H9 (cell line): ENCODE data around the gene CD72. TPM values are rescaled to one million over a fixed set of nuclear protein-coding genes. Genes with fewer than 3 reads are reported as not detected.

Experiments
- DNase-seq: peaks from one replicate; pipeline ENCODE4 v3.0.0-alpha.2; 2017
- H2AFZ ChIP-seq: one replicate; pipeline ENCODE4 v1.6.1; 2013; ENCODE audit warnings: mild to moderate bottlenecking, low read length, control low read depth, moderate library complexity
- H2AK5ac ChIP-seq: 2 replicates; pipeline ENCODE4 v1.6.1; 2013; ENCODE audit warnings: low read length, control low read depth, mixed read lengths; ENCODE audit not compliant: insufficient read length
- H2BK120ac ChIP-seq: one replicate; pipeline ENCODE4 v1.6.1; 2013; ENCODE audit warnings: low read depth, mild to moderate bottlenecking, low read length, control low read depth, inconsistent platforms; ENCODE audit not compliant: poor library complexity, severe bottlenecking
- H2BK12ac ChIP-seq: 2 replicates; pipeline ENCODE4 v1.6.1; 2013; ENCODE audit warnings: low read length, control low read depth, mixed read lengths, low read depth; ENCODE audit not compliant: insufficient read length
- H2BK15ac ChIP-seq: 2 replicates; pipeline ENCODE4 v1.6.1; 2013; ENCODE audit warnings: low read depth, low read length, control low read depth
- H2BK20ac ChIP-seq: one replicate; pipeline ENCODE4 v1.6.1; 2013; ENCODE audit warnings: low read depth, mild to moderate bottlenecking, low read length, control low read depth, inconsistent platforms; ENCODE audit not compliant: poor library complexity, severe bottlenecking
- H2BK5ac ChIP-seq: 2 replicates; pipeline ENCODE4 v1.6.1; 2013; ENCODE audit warnings: low read length, control low read depth, mixed read lengths; ENCODE audit not compliant: insufficient read length
- H3K14ac ChIP-seq: 2 replicates; pipeline ENCODE4 v1.6.1; 2013; ENCODE audit warnings: low read length, control low read depth; ENCODE audit not compliant: insufficient read depth
- H3K18ac ChIP-seq: 2 replicates; pipeline ENCODE4 v1.6.1; 2013; ENCODE audit warnings: low read depth, mild to moderate bottlenecking, mixed read lengths, low read length, control low read depth; ENCODE audit not compliant: insufficient read length
- H3K23ac ChIP-seq: 2 replicates; pipeline ENCODE4 v1.6.1; 2013; ENCODE audit warnings: low read length, control low read depth, mixed read lengths, low read depth; ENCODE audit not compliant: insufficient read length
- H3K23me2 ChIP-seq: 2 replicates; pipeline ENCODE4 v1.6.1; 2013; ENCODE audit warnings: low read depth, mild to moderate bottlenecking, mixed read lengths, low read length, control low read depth; ENCODE audit not compliant: insufficient read length, poor library complexity, severe bottlenecking
- H3K27ac ChIP-seq: 2 replicates; pipeline ENCODE4 v1.5.1; 2013; ENCODE audit warnings: low read length, control low read depth, mixed read lengths, low read depth; ENCODE audit not compliant: insufficient read length
- H3K27me3 ChIP-seq: 2 replicates; pipeline ENCODE4 v1.6.1; 2013; ENCODE audit warnings: low read length, control low read depth, inconsistent platforms; ENCODE audit not compliant: insufficient read depth
- H3K4ac ChIP-seq: 2 replicates; pipeline ENCODE4 v1.6.1; 2013; ENCODE audit warnings: low read depth, mild to moderate bottlenecking, control low read depth, inconsistent platforms, low read length, moderate library complexity
- H3K4me1 ChIP-seq: 2 replicates; pipeline ENCODE4 v1.6.1; 2013; ENCODE audit warnings: low read length, control low read depth, inconsistent platforms; ENCODE audit not compliant: insufficient read depth
- H3K4me2 ChIP-seq: 2 replicates; pipeline ENCODE4 v1.6.1; 2013; ENCODE audit warnings: low read length, control low read depth, mixed read lengths; ENCODE audit not compliant: insufficient read length, insufficient read depth
- H3K56ac ChIP-seq: 2 replicates; pipeline ENCODE4 v1.6.1; 2013; ENCODE audit warnings: low read depth, mild to moderate bottlenecking, mixed read lengths, low read length, control low read depth; ENCODE audit not compliant: insufficient read length
- H3K79me1 ChIP-seq: 2 replicates; pipeline ENCODE4 v1.6.1; 2013; ENCODE audit warnings: low read depth, mild to moderate bottlenecking, moderate library complexity, low read length, control low read depth, inconsistent platforms; ENCODE audit not compliant: insufficient read depth, poor library complexity, severe bottlenecking
- H3K79me2 ChIP-seq: 2 replicates; pipeline ENCODE4 v1.6.1; 2013; ENCODE audit warnings: low read length, control low read depth, inconsistent platforms; ENCODE audit not compliant: insufficient read depth
- H3K9ac ChIP-seq: 2 replicates; pipeline ENCODE4 v1.6.1; 2013; ENCODE audit warnings: low read length, control low read depth, mixed read lengths; ENCODE audit not compliant: insufficient read length; ENCODE audit errors: extremely low read depth
- H3K9me3 ChIP-seq: one replicate; pipeline ENCODE4 v1.6.1; 2013; ENCODE audit warnings: low read depth, low read length, inconsistent platforms; ENCODE audit not compliant: control insufficient read depth
- H3T11ph ChIP-seq: one replicate; pipeline ENCODE4 v1.6.1; 2013; ENCODE audit warnings: mild to moderate bottlenecking, low read length, control low read depth, inconsistent platforms
- H4K20me1 ChIP-seq: one replicate; pipeline ENCODE4 v1.6.1; 2013; ENCODE audit not compliant: control insufficient read depth, insufficient read length, insufficient read depth
- H4K5ac ChIP-seq: 2 replicates; pipeline ENCODE4 v1.6.1; 2013; ENCODE audit warnings: low read depth, mild to moderate bottlenecking, mixed read lengths, low read length, control low read depth; ENCODE audit not compliant: insufficient read length
- H4K8ac ChIP-seq: replicated peaks from 2 replicates; pipeline ENCODE4 v1.6.1; 2013; ENCODE audit warnings: low read length, control low read depth, mixed read lengths, low read depth; ENCODE audit not compliant: insufficient read length
- H4K91ac ChIP-seq: 2 replicates; pipeline ENCODE4 v1.6.1; 2013; ENCODE audit warnings: low read depth, mild to moderate bottlenecking, moderate library complexity, mixed read lengths, low read length, control low read depth; ENCODE audit not compliant: insufficient read length
- H3K27ac Mint-ChIP-seq, 3 experiments: 2 replicates in 2 of 3; 3 replicates in 1 of 3; pipeline ENCODE4 v1.8.0; 2020 to 2021; ENCODE audit warnings: mixed read lengths in 3 of 3, mild to moderate bottlenecking in 1 of 3, moderate library complexity in 1 of 3
- H3K27me3 Mint-ChIP-seq: 2 replicates; pipeline ENCODE4 v1.8.0; 2021; ENCODE audit warnings: low read depth, mild to moderate bottlenecking, moderate library complexity, mixed read lengths
- H3K36me3 Mint-ChIP-seq, 3 experiments: 2 replicates in 2 of 3; 3 replicates in 1 of 3; pipeline ENCODE4 v1.8.0; 2020 to 2021; ENCODE audit warnings: low read depth in 3 of 3, mixed read lengths in 3 of 3; ENCODE audit not compliant: insufficient read depth in 1 of 3
- H3K4me1 Mint-ChIP-seq, 2 experiments: 2 replicates each; pipeline ENCODE4 v1.8.0; 2020; ENCODE audit warnings: mixed read lengths in 2 of 2
- H3K4me3 Mint-ChIP-seq, 2 experiments: 2 replicates in 1 of 2; 3 replicates in 1 of 2; pipeline ENCODE4 v1.8.0; 2020 to 2021; ENCODE audit warnings: mild to moderate bottlenecking in 2 of 2, mixed read lengths in 2 of 2, moderate library complexity in 1 of 2
- H3K9me3 Mint-ChIP-seq, 2 experiments: 2 replicates in 1 of 2; 3 replicates in 1 of 2; pipeline ENCODE4 v1.8.0; 2020; ENCODE audit warnings: mild to moderate bottlenecking in 2 of 2, mixed read lengths in 2 of 2, moderate library complexity in 1 of 2
- WGBS: extraction: QIAGEN DNeasy Blood & Tissue Kit; methylation state at CpG from one replicate; pipeline ENCODE4 v1.1.7; 2013; ENCODE audit warnings: missing lambda C conversion rate, low lambda C conversion rate, mixed read lengths; ENCODE audit not compliant: insufficient read length; ENCODE audit errors: extremely low coverage; 5-methylcytosine and 5-hydroxymethylcytosine counted together
- total RNA-seq: library from RNA; stranded (reverse); gene quantifications from 2 replicates; pipeline ENCODE4 v1.2.1, GENCODE V29; 2021
- TF ChIP-seq, protein P1 (sequence below): fragments of 200-600 bp; sonication (generic); conservative IDR thresholded peaks from 3 replicates; pipeline ENCODE4 v1.8.0; 2021; ENCODE audit warnings: antibody characterized with exemption, mild to moderate bottlenecking

Gene CD72
- total RNA-seq, 1 experiment from 2014 or later = 3.9 TPM

DNA sequence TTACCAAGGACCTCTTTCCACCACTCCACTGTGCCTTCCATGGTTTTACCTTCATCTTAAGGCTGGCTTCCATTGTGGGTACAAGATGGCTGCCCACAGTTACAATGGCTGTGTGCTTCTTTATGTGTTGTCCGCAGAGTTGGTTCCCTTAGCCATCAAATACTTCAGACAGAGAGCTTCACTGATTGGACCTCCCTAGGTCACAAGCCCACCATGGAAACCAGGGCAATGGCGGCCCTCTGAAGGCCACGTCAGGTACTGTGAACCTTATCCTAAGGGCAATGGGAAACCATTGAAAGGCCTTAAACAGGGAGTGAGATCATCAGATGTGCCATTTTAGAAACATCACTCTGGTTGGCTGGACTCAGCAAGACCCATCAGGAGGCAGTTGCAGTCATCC, 49.7 kb upstream of the CD72 start:
- Histone ChIP-seq H3K27me3 (no peaks in the 10 kb centered on the region), H3K56ac (no peak overlapping the region), H3K9me3 (no peaks in the 10 kb centered on the region), H3K9ac (no peak overlapping the region), H4K20me1 (no peaks in the 10 kb centered on the region), H3K79me1 (no peaks in the 10 kb centered on the region), H3K79me2 (no peaks in the 10 kb centered on the region), H3K27ac (no peak overlapping the region), H3K4me1 (no peaks in the 10 kb centered on the region; the same call in 1 of the 2 replicates), H2BK20ac (no peak overlapping the region), H3T11ph (no peak overlapping the region), H3K23me2 (peaks cover 8% of the 10 kb centered on the region), H3K18ac (no peak overlapping the region), H2BK15ac (no peak overlapping the region), H3K4ac (no peak overlapping the region), H4K8ac (no peak overlapping the region), H4K5ac (no peak overlapping the region), H3K14ac (no peak overlapping the region), H3K4me2 (no peak overlapping the region), H4K91ac (no peak overlapping the region), H2BK5ac (no peak overlapping the region), H2BK120ac (no peak overlapping the region), H2BK12ac (no peak overlapping the region), H3K23ac (no peak overlapping the region), H2AFZ (no peak overlapping the region), H2AK5ac (no peak overlapping the region)
- H3K4me1 Mint-ChIP-seq = peaks cover 16 to 26% of the 10 kb centered on the region in 2 experiments
- no peak overlapping the region for H3K27ac Mint-ChIP-seq
- no peak overlapping the region for H3K4me3 Mint-ChIP-seq
- no peak for DNase-seq
- TF ChIP-seq, protein P1, sequence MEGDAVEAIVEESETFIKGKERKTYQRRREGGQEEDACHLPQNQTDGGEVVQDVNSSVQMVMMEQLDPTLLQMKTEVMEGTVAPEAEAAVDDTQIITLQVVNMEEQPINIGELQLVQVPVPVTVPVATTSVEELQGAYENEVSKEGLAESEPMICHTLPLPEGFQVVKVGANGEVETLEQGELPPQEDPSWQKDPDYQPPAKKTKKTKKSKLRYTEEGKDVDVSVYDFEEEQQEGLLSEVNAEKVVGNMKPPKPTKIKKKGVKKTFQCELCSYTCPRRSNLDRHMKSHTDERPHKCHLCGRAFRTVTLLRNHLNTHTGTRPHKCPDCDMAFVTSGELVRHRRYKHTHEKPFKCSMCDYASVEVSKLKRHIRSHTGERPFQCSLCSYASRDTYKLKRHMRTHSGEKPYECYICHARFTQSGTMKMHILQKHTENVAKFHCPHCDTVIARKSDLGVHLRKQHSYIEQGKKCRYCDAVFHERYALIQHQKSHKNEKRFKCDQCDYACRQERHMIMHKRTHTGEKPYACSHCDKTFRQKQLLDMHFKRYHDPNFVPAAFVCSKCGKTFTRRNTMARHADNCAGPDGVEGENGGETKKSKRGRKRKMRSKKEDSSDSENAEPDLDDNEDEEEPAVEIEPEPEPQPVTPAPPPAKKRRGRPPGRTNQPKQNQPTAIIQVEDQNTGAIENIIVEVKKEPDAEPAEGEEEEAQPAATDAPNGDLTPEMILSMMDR = no peak
- H3K27me3 Mint-ChIP-seq = peaks cover 11% of the 10 kb centered on the region
- H3K9me3 Mint-ChIP-seq = no peaks in the 10 kb centered on the region
- WGBS = no CpG with 5 or more reads among the region's 3 CpGs
- peaks cover 2 to 7% (median 2%) of the 10 kb centered on the region in 3 experiments; a peak in 5 of 7 replicates for H3K36me3 Mint-ChIP-seq
